Activated T-cell treated with anti-CD3 and anti-CD28 coated beads, Interleukin-2, amount 50 U/mL, for 24 hours (primary cell): ENCODE data around the gene MRPL11.

ENCODE experiments used
- DNase-seq: peaks from one replicate; pipeline ENCODE4 v3.0.0-alpha.2; 2020
- H3K27ac Mint-ChIP-seq: 2 replicates; pipeline ENCODE4 v1.8.0; 2020; ENCODE audit warnings: mild to moderate bottlenecking, mixed read lengths
- H3K27me3 Mint-ChIP-seq: 2 replicates; pipeline ENCODE4 v1.8.0; 2020; ENCODE audit warnings: mixed read lengths
- H3K36me3 Mint-ChIP-seq: 2 replicates; pipeline ENCODE4 v1.8.0; 2020; ENCODE audit warnings: low read depth, mixed read lengths
- H3K4me1 Mint-ChIP-seq: 2 replicates; pipeline ENCODE4 v1.8.0; 2020; ENCODE audit warnings: low read depth, mixed read lengths
- H3K4me3 Mint-ChIP-seq: 2 replicates; pipeline ENCODE4 v1.8.0; 2020; ENCODE audit warnings: mild to moderate bottlenecking, moderate library complexity, mixed read lengths
- H3K9me3 Mint-ChIP-seq: 2 replicates; pipeline ENCODE4 v1.8.0; 2020; ENCODE audit warnings: mixed read lengths

The MRPL11 gene

GRCh38 chr11:66428933-66429332 lies 9.7 kb downstream of the MRPL11 start:
- H3K4me1 Mint-ChIP-seq, result peaks cover 3% of the 10 kb centered on the region
- H3K4me3 Mint-ChIP-seq, result no peak overlapping the region
- H3K36me3 Mint-ChIP-seq, result peaks cover 36% of the 10 kb centered on the region
- no peaks in the 10 kb centered on the region for H3K27me3 Mint-ChIP-seq
- H3K27ac Mint-ChIP-seq, result no peak overlapping the region
- DNase-seq, result no peak
- H3K9me3 Mint-ChIP-seq, result no peaks in the 10 kb centered on the region

GRCh38 chr11:66426314-66426713 lies 12.3 kb downstream of the MRPL11 start:
- Mint-ChIP-seq H3K4me3 (no peak overlapping the region), H3K27ac (no peak overlapping the region), H3K36me3 (peaks cover 16% of the 10 kb centered on the region), H3K4me1 (peaks cover 3% of the 10 kb centered on the region), H3K9me3 (no peaks in the 10 kb centered on the region), H3K27me3 (peaks cover 3% of the 10 kb centered on the region)
- no peak for DNase-seq

GRCh38 chr11:66421492-66422205 lies 17.0 kb downstream of the MRPL11 start:
- Mint-ChIP-seq H3K27me3 (peaks cover 42% of the 10 kb centered on the region), H3K4me3 (no peak overlapping the region), H3K9me3 (peaks cover 2% of the 10 kb centered on the region), H3K36me3 (no peaks in the 10 kb centered on the region), H3K27ac (no peak overlapping the region), H3K4me1 (peaks cover 30% of the 10 kb centered on the region)
- peak; percentile 94 for DNase-seq

GRCh38 chr11:66420671-66421476 lies 17.8 kb downstream of the MRPL11 start, which contains the start of gene NPAS4:
TSS of gene NPAS4 (plus strand) at chr11:66421035. CDS start at chr11:66421180, 145 bp downstream.
- no peak for DNase-seq
- H3K4me3 Mint-ChIP-seq, result no peak within 1 kb of the TSS
- H3K27me3 Mint-ChIP-seq, result peaks cover 50% of the 10 kb centered on the region
- no peaks in the 10 kb centered on the region for H3K36me3 Mint-ChIP-seq
- H3K9me3 Mint-ChIP-seq, result peaks cover 2% of the 10 kb centered on the region
- no peak within 1 kb of the TSS for H3K27ac Mint-ChIP-seq
- peaks cover 34% of the 10 kb centered on the region for H3K4me1 Mint-ChIP-seq

GRCh38 chr11:66419825-66420224 lies 18.8 kb downstream of the MRPL11 start:
- Mint-ChIP-seq H3K27me3 (peaks cover 61% of the 10 kb centered on the region), H3K4me1 (peaks cover 34% of the 10 kb centered on the region), H3K4me3 (no peak overlapping the region), H3K27ac (no peak overlapping the region), H3K9me3 (peaks cover 2% of the 10 kb centered on the region), H3K36me3 (no peaks in the 10 kb centered on the region)
- no peak for DNase-seq

GRCh38 chr11:66418986-66419308 lies 19.7 kb downstream of the MRPL11 start:
- peaks cover 34% of the 10 kb centered on the region for H3K4me1 Mint-ChIP-seq
- no peaks in the 10 kb centered on the region for H3K36me3 Mint-ChIP-seq
- peaks cover 69% of the 10 kb centered on the region for H3K27me3 Mint-ChIP-seq
- peaks cover 2% of the 10 kb centered on the region for H3K9me3 Mint-ChIP-seq
- no peak for DNase-seq
- peak overlapping the region; percentile 42 for H3K27ac Mint-ChIP-seq
- H3K4me3 Mint-ChIP-seq, result no peak overlapping the region

GRCh38 chr11:66418168-66418985 lies 20.3 kb downstream of the MRPL11 start:
- Mint-ChIP-seq H3K27me3 (peaks cover 75% of the 10 kb centered on the region), H3K36me3 (no peaks in the 10 kb centered on the region), H3K27ac (peak overlapping the region; percentile 42), H3K4me3 (peak overlapping the region; percentile 45), H3K4me1 (peaks cover 34% of the 10 kb centered on the region), H3K9me3 (peaks cover 2% of the 10 kb centered on the region)
- DNase-seq, result peak; percentile 72

GRCh38 chr11:66417000-66417399 lies 21.6 kb downstream of the MRPL11 start:
- Mint-ChIP-seq H3K4me3 (no peak overlapping the region), H3K4me1 (peaks cover 34% of the 10 kb centered on the region), H3K9me3 (peaks cover 2% of the 10 kb centered on the region), H3K27me3 (peaks cover 81% of the 10 kb centered on the region), H3K36me3 (no peaks in the 10 kb centered on the region), H3K27ac (no peak overlapping the region)
- DNase-seq, result no peak

- H3K4me1 Mint-ChIP-seq, result peaks cover 34% of the 10 kb centered on the region
- DNase-seq, result no peak
- no peaks in the 10 kb centered on the region for H3K36me3 Mint-ChIP-seq
- no peak overlapping the region for H3K4me3 Mint-ChIP-seq
- H3K27ac Mint-ChIP-seq, result no peak overlapping the region
- H3K9me3 Mint-ChIP-seq, result peaks cover 2% of the 10 kb centered on the region
- peaks cover 81% of the 10 kb centered on the region for H3K27me3 Mint-ChIP-seq
Observed at GRCh38 chr11:66415423-66415822, 23.2 kb downstream of the MRPL11 start.

- Mint-ChIP-seq H3K36me3 (no peaks in the 10 kb centered on the region), H3K27me3 (peaks cover 80% of the 10 kb centered on the region), H3K27ac (no peak overlapping the region), H3K9me3 (peaks cover 2% of the 10 kb centered on the region), H3K4me3 (no peak overlapping the region), H3K4me1 (peaks cover 31% of the 10 kb centered on the region)
- no peak for DNase-seq
Observed at GRCh38 chr11:66414120-66414934, 24.3 kb downstream of the MRPL11 start.

GRCh38 chr11:66413167-66413566 lies 25.5 kb downstream of the MRPL11 start:
- H3K27me3 Mint-ChIP-seq, result peaks cover 70% of the 10 kb centered on the region

GRCh38 chr11:66412110-66412509 lies 26.5 kb downstream of the MRPL11 start:
- no peak overlapping the region for H3K4me3 Mint-ChIP-seq
- H3K36me3 Mint-ChIP-seq, result no peaks in the 10 kb centered on the region
- H3K4me1 Mint-ChIP-seq, result peaks cover 12% of the 10 kb centered on the region
- H3K9me3 Mint-ChIP-seq, result no peaks in the 10 kb centered on the region
- peaks cover 59% of the 10 kb centered on the region for H3K27me3 Mint-ChIP-seq
- DNase-seq, result no peak
- H3K27ac Mint-ChIP-seq, result no peak overlapping the region

More at GRCh38 chr11:66413167-66413566, 25.5 kb downstream of the MRPL11 start:
- no peaks in the 10 kb centered on the region for H3K36me3 Mint-ChIP-seq
- no peaks in the 10 kb centered on the region for H3K9me3 Mint-ChIP-seq
- no peak overlapping the region for H3K27ac Mint-ChIP-seq
- DNase-seq, result no peak
- no peak overlapping the region for H3K4me3 Mint-ChIP-seq
- H3K4me1 Mint-ChIP-seq, result peaks cover 23% of the 10 kb centered on the region

- H3K27ac Mint-ChIP-seq, result no peak overlapping the region
- H3K4me1 Mint-ChIP-seq, result peaks cover 4% of the 10 kb centered on the region
- H3K9me3 Mint-ChIP-seq, result no peaks in the 10 kb centered on the region
- H3K27me3 Mint-ChIP-seq, result peaks cover 52% of the 10 kb centered on the region
- no peak for DNase-seq
- H3K36me3 Mint-ChIP-seq, result no peaks in the 10 kb centered on the region
- no peak overlapping the region for H3K4me3 Mint-ChIP-seq
Observed at GRCh38 chr11:66411323-66411722, 27.3 kb downstream of the MRPL11 start.

GRCh38 chr11:66410191-66410590 lies 28.5 kb downstream of the MRPL11 start:
- H3K4me1 Mint-ChIP-seq, result peaks cover 4% of the 10 kb centered on the region
- peaks cover 49% of the 10 kb centered on the region for H3K27me3 Mint-ChIP-seq
- H3K27ac Mint-ChIP-seq, result no peak overlapping the region
- no peak overlapping the region for H3K4me3 Mint-ChIP-seq
- DNase-seq, result no peak
- no peaks in the 10 kb centered on the region for H3K9me3 Mint-ChIP-seq
- no peaks in the 10 kb centered on the region for H3K36me3 Mint-ChIP-seq
